NCI-H2227 (cell line): ENCODE results near the gene ROBO1.

Experiments used
- DNase-seq: peaks from one replicate; lab custom pipeline; 2025; ENCODE audit not compliant: unreplicated experiment; lab: John Stamatoyannopoulos, UW

Gene ROBO1

GRCh38 chr3:78860567-78860966 lies 907.2 kb downstream of the ROBO1 start:
- DNase-seq = no peak

GRCh38 chr3:78858910-78859309 lies 908.9 kb downstream of the ROBO1 start:
- no peak for DNase-seq

- no peak for DNase-seq
These were observed 909.6 kb downstream of the ROBO1 start for GRCh38 chr3:78858174-78858573.

GRCh38 chr3:78857494-78858111 lies 910.2 kb downstream of the ROBO1 start:
- peak; percentile 25 for DNase-seq

- no peak for DNase-seq
These were observed 911.6 kb downstream of the ROBO1 start for GRCh38 chr3:78856164-78856563.

- no peak for DNase-seq
These were observed 912.6 kb downstream of the ROBO1 start for GRCh38 chr3:78855190-78855589.

- DNase-seq = no peak
These were observed 919.2 kb downstream of the ROBO1 start for GRCh38 chr3:78848392-78849288.

- DNase-seq = no peak
These were observed 920.2 kb downstream of the ROBO1 start for GRCh38 chr3:78847603-78848002.

GRCh38 chr3:78847203-78847602 lies 920.6 kb downstream of the ROBO1 start:
- no peak for DNase-seq

GRCh38 chr3:78846718-78847117 lies 921.1 kb downstream of the ROBO1 start:
- DNase-seq = no peak

GRCh38 chr3:78845605-78846004 lies 922.2 kb downstream of the ROBO1 start:
- no peak for DNase-seq

- no peak for DNase-seq
These were observed 923.5 kb downstream of the ROBO1 start for GRCh38 chr3:78844307-78844706.

GRCh38 chr3:78839693-78840092 lies 928.1 kb downstream of the ROBO1 start:
- DNase-seq = no peak

GRCh38 chr3:78838362-78838761 lies 929.4 kb downstream of the ROBO1 start:
- DNase-seq = no peak

GRCh38 chr3:78834910-78835309 lies 932.9 kb downstream of the ROBO1 start:
- DNase-seq = no peak

- no peak for DNase-seq
These were observed 935.0 kb downstream of the ROBO1 start for GRCh38 chr3:78832785-78833204.

GRCh38 chr3:78831446-78831972 lies 936.3 kb downstream of the ROBO1 start:
- no peak for DNase-seq

- no peak for DNase-seq
These were observed 937.3 kb downstream of the ROBO1 start for GRCh38 chr3:78830470-78830869.

GRCh38 chr3:78827618-78828017 lies 940.2 kb downstream of the ROBO1 start:
- DNase-seq = no peak

- no peak for DNase-seq
These were observed 942.0 kb downstream of the ROBO1 start for GRCh38 chr3:78825858-78826215.

GRCh38 chr3:78825118-78825857 lies 942.5 kb downstream of the ROBO1 start:
- no peak for DNase-seq

GRCh38 chr3:78823859-78824258 lies 943.9 kb downstream of the ROBO1 start:
- DNase-seq = no peak
